HG03469 (cell line): Measurements from ENCODE around the gene SNX1.
"Not testable (repeated sequence)": the region's sequence is repeated elsewhere in the genome, so short reads cannot be mapped to it uniquely, and the experiment has no call there.

Experiments
- ATAC-seq: cut with Tn5 transposase; IDR thresholded peaks from one replicate; pipeline ENCODE4 v1.9.1; 2021; ENCODE audit warnings: mild to moderate bottlenecking, moderate library complexity, moderate number of reproducible peaks; ENCODE audit not compliant: unreplicated experiment

Gene SNX1, protein sequence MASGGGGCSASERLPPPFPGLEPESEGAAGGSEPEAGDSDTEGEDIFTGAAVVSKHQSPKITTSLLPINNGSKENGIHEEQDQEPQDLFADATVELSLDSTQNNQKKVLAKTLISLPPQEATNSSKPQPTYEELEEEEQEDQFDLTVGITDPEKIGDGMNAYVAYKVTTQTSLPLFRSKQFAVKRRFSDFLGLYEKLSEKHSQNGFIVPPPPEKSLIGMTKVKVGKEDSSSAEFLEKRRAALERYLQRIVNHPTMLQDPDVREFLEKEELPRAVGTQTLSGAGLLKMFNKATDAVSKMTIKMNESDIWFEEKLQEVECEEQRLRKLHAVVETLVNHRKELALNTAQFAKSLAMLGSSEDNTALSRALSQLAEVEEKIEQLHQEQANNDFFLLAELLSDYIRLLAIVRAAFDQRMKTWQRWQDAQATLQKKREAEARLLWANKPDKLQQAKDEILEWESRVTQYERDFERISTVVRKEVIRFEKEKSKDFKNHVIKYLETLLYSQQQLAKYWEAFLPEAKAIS

DNA sequence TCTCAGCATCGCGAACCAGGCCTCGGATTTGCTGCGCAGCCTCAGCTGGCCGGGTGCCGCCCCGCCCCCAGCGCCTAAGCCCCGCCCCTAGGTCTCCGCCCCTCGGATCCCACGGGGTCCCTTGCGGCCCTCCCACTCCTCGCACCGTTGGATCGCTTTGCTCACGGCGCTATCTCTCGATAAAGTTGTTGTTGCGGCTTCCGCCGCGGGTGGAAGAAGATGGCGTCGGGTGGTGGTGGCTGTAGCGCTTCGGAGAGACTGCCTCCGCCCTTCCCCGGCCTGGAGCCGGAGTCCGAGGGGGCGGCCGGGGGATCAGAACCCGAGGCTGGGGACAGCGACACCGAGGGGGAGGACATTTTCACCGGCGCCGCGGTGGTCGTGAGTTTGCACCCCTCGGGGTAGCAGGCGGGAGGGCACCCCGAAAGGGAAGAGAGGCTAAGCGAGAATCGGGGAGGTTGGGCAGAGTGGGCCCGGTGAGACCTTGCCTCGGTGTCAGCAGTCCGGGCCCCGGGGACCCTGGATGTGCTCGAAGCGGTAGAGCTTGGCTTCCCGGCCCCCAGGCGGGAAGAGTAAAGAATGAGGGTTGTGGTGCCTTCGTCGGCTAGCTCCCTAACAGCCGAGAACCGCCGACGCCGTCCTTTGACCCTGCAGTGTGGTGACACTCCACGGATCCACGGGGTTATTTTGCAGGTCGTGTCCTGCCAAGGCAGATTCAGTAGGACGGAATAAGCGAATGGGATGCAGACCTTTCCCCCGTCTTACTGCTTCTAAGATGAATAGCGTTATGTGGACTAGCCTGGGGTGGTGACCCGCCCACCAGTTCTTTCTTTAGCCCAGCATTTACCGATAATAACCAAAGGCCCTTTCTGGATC is at the start of gene SNX1:
SNX1 (plus strand) TSS at position 188 of the 873 bp plus-strand sequence; CDS start at position 220, 32 bp downstream.
- ATAC-seq, result peak; percentile 32

- ATAC-seq, result no peak
Observed at GRCh38 chr15:64046421-64047153, 49.2 kb upstream of the SNX1 start, which contains the start of gene DAPK2. DAPK2 (minus strand) TSS chr15:64046485; CDS start chr15:64040261, 6,224 bp downstream.

GRCh38 chr15:64048781-64049460 is 46.9 kb upstream of the SNX1 start:
- no peak for ATAC-seq

DNA sequence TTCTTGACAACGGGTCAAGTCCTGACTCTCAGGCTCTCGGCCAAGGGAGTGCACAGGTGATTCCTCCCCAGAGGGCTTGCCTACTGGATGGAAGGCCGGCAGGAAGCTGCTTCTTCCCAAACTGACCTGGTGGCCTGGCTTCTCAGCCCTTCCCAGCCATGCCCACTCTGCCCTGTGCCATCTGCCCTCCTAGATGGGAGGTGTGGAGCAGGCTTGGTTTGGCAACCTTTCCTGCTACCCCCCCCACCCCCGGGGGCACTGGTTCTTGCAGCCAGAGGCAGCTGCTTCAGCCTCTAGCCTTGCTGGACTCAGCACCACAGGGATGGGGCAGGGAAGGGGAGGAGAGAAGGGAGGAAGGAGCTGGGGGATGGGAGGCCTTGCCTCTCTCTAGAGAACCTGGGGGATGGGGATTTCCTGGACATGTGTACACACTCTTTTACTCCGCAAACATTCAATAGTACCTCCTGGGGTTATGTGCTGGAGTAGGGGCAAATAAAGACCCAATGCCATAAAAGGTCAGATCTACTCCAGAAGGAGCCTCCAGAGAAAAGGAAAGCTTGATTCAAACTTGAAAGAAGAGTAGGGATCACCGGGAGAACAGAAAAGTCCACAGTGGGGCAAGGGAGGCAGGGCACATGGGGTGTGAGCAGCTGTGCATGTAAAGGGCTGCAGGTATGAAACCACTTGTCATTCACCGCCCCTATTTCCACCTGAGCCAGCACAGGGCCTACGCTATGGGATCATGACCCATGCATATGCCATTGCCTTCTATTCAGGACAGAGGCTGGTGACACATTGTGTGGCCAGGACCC is 45.3 kb upstream of the SNX1 start:
- no peak for ATAC-seq

DNA sequence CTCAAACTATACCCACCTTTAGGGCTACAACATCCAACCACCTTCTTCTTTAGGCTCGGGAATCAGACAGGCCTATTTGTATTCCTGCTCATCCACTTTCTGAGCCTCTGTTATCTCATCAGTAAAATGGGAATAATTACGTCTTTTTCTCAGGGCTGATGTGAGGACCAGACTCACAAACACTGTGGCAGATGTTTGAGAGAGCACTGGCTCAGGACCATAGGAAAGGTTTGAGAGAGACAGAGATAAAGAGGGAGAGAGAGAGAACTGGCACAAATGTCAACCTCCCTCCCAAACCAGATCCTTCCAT is 44.7 kb upstream of the SNX1 start:
- ATAC-seq, result no peak

DNA sequence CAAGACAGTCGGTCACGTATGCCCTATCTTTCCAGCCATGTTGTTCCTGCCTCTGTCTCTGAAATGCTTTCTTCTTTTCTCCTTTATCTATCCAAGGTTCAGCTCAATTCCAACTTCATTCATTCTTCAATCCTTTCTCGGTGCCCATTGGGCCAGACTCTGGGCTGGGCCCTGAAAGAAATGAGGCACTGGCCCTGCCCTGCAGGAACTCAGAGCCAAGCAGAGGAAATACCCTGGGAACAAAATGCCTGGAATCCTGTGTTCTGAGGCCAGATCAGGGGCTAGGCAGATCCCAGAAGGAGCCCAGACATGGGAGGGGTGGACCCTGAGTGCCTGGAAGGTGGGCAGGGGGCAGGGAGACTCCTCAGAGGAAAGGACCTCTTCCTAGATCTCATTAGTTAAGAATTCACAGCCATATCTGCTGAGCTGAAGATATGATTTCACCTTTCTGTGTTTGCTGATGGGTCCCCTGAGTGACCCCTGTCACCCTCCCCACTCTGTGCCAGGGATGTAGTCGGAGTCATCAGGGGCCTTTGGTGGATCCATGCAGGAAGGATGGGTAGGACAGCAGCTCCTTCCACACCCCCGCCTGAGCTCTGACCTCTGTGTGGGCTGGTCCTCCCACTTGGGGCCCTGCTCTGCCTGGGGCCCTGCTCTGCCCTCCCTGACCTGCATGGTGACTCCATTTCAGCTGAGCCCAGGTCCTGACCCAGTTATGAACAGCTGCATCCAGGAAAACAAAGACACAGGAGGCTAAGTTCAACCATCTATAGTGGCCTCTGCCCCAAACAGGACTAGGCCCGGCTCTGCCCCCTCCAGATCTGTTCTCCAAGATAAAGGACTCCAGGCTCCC is 44.1 kb upstream of the SNX1 start:
- ATAC-seq, result no peak

DNA sequence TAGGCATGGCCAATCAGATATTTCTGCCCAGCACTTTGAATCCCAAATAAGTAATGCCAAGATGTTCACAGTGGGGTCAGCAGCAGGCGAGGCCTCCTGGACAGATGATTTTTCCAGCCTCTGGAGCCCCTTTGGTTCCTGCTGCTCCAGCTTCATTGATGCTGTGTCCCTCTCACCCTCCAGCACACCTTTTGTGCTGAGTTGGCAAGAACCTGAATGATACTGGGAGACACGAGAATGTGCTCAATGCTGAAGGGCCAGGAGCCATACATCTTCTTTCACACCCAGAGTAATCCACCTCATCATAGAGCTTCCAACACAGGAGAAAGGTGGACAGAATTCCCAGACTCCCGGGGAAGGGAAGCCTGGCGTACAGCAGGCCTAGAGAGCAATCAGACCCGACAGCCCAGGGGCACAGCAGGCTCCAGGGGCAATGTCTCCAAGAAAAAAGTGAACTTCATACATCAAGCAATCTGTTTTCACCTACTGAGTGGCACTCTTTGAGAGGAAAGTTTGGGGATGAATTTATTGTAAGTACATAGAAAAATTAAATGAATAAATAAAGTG is 42.8 kb upstream of the SNX1 start:
- no peak for ATAC-seq

DNA sequence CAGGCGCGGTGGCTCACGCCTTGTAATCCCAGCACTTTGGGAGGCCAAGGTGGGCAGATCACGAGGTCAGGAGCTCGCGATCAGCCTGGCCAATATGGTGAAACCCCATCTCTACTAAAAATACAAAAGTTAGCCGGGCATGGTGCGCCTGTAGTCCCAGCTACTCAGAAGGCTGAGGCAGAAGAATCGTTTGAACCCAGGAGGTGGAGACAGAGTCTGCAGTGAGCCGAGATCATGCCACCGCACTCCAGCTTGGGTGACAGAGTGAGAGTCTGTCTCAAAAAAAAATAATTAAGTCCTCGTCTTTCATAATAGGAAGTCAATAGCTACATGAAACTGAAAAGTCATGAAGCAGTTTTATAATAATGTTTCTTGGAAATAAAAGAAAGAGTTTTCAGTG is 42.1 kb upstream of the SNX1 start:
- not testable (repeated sequence) for ATAC-seq

DNA sequence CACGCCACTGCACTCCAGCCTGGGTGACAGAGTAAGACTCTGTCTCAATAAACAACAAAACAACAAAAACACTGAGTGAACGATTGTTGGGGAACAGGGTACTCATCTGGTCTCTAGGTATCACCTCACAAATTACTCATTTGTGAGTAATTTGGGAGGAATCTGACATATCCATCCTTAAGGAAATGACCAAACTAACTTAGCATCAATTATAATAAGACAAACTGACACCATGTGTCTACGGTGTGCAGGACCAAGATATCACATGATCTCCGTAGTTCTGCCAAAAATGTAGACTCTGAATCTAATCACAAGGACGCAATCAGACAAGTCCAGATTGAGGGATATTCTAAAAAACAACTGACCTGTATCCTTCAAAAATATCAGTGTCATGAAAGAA is 37.5 kb upstream of the SNX1 start:
- ATAC-seq, result no peak

DNA sequence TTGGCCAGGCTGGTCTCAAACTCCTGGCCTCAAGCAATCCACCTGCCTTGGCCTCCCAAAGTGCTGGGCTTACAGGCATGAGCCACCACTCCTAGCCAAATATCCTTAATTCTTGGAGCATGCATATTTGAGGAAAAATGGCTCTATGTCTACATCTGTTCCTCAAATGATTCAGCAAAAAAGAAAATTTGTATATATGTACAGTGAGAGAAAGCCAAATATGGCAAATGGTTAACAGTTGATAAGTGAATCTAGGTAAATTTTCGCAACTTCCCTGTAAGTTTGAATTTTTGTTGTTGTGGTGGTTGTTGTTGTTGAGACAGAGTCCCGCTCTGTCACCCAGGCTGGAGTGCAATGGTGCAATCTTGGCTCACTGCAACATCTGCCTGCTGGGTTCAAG is 36.7 kb upstream of the SNX1 start:
- not testable (repeated sequence) for ATAC-seq

DNA sequence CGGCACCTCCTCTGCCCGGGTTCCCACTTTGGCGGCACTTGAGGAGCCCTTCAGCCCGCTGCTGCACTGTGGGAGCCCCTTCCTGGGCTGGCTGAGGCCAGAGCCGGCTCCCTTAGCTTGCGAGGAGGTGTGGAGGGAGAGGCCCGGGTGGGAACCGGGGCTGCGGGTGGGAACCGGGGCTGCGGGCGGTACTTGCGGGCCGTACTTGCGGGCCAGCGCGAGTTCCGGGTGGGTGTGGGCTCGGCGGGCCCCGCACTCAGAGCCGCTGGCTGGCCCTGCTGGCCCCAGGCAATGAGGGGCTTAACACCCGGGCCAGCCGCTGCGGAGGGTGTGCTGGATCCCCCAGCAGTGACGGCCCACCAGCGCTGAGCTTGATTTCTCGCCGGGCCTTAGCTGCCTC is 35.1 kb upstream of the SNX1 start:
- ATAC-seq, result no peak

- ATAC-seq, result no peak
Observed at GRCh38 chr15:64066451-64066850, 29.3 kb upstream of the SNX1 start.

- ATAC-seq, result no peak
Observed at GRCh38 chr15:64067564-64068030, 28.2 kb upstream of the SNX1 start.

GRCh38 chr15:64068133-64068532 is 27.6 kb upstream of the SNX1 start:
- ATAC-seq, result no peak

DNA sequence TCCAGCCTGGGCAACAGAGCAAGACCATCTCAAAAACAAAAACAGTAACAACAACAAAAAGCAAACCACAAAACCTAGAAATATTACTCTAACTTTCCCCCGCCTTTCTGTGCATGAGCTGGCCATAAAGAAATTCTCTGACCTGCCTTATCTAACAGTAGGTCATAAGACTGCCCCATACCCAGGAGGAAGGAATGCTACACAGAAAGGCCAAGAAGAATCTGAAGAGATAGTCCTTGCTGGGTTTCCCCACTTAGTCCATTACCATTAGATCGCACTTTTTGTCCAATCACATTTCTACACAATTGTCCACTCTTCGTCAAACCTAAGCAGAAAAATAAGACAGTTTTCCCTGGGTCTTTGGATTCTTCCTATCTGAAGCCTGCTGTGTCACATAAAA is 25.7 kb upstream of the SNX1 start:
- no peak for ATAC-seq

DNA sequence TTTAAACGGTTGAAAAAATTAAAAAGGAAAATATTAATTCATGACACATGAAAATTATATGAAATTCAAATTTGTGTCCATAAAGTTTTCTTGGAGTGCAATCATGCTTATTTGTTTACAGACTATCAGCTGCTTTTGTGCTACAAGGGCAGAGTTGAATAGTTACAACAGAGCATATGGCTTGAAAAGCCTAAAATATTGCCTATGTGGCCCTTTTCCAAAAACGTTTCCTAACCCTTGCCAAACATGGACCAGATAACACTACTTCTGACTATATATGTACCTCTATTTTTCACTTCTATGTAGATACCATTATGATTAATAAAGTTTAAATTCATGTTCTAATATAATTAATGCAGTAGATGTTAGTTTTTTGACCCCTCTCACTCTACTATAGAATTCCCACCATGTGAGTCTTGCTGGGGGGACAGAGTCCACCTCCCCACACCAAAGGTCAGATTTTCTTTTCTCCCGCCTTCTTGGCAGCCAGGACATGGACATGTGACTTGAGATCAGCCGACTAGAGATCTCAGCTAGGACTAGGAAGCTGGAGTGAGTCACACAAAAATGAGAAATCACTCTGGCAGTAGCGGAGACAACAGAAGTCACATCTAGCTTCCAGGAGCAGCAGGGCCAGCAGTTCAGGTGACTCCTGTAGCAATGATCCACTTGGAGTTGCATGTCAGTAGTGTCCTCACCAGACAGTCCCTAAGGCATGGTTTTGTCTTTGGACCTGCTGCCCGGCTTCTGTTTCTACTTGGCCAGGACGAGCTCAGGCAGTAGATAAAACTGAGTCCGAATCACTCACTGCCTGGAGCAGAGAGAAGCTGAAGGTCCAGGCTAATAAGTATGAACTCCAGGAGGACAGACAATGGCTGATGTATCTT is 24.6 kb upstream of the SNX1 start:
- no peak for ATAC-seq
